Measurements from ENCODE around the gene ISY1.

DNA sequence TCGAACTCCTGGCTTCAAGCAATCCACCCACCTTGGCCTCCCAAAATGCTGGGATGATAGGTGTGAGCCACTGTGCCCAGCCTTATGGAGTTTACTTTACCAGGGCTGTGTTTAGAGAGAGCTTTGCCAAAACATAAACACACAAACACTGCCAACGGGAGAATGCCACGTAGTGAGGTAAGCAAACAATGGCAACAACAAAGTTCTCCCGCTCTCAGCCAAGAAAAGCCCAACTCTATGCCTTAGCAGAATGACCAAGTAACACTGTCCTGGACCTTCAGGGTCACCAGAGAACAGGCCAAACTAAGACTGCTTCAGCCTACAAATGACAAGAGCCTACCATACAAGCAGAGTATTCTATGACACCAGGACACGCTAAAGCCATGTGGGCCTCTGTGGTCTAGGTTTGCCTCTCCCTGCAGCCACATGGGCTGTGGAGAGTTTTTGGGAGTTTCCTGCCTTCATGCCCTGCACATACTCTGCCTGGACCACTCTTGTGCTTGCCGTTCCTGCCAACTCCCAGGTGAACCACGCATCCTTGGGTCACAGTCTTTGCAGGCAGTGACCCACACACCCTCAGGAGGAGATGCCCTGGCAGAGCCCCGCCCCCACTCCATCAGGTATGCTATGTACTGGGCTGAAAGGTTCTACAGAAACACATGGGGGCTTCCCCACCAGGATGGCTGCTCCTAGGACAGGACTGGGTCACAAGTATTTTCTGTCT is 44.4 kb upstream of the ISY1 start:
- TF ChIP-seq, protein P1, sequence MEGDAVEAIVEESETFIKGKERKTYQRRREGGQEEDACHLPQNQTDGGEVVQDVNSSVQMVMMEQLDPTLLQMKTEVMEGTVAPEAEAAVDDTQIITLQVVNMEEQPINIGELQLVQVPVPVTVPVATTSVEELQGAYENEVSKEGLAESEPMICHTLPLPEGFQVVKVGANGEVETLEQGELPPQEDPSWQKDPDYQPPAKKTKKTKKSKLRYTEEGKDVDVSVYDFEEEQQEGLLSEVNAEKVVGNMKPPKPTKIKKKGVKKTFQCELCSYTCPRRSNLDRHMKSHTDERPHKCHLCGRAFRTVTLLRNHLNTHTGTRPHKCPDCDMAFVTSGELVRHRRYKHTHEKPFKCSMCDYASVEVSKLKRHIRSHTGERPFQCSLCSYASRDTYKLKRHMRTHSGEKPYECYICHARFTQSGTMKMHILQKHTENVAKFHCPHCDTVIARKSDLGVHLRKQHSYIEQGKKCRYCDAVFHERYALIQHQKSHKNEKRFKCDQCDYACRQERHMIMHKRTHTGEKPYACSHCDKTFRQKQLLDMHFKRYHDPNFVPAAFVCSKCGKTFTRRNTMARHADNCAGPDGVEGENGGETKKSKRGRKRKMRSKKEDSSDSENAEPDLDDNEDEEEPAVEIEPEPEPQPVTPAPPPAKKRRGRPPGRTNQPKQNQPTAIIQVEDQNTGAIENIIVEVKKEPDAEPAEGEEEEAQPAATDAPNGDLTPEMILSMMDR (IDR thresholded peaks at IDR 0.05 in 4 of 5, conservative IDR thresholded peaks at IDR 0.05 in 1 of 5) = no peak
- TF ChIP-seq POLR2A (IDR thresholded peaks at IDR 0.05) = no peak

Measured in gastrocnemius medialis (tissue), 4 donors.